ENCODE measurements around the gene RARS1.
"Not testable (repeated sequence)": the region's sequence is repeated elsewhere in the genome, so short reads cannot be mapped to it uniquely, and the experiment has no call there.

GRCh38 chr5:168534351-168534750, 48.1 kb downstream of the RARS1 start:
- not testable (repeated sequence) for TF ChIP-seq EZH2 (IDR thresholded peaks at IDR 0.05; ENCODE audit: borderline replicate concordance); EZH2phosphoT487 (IDR thresholded peaks at IDR 0.05; ENCODE audit: low read depth, severe bottlenecking, unreplicated experiment)
- TF ChIP-seq, protein P1, sequence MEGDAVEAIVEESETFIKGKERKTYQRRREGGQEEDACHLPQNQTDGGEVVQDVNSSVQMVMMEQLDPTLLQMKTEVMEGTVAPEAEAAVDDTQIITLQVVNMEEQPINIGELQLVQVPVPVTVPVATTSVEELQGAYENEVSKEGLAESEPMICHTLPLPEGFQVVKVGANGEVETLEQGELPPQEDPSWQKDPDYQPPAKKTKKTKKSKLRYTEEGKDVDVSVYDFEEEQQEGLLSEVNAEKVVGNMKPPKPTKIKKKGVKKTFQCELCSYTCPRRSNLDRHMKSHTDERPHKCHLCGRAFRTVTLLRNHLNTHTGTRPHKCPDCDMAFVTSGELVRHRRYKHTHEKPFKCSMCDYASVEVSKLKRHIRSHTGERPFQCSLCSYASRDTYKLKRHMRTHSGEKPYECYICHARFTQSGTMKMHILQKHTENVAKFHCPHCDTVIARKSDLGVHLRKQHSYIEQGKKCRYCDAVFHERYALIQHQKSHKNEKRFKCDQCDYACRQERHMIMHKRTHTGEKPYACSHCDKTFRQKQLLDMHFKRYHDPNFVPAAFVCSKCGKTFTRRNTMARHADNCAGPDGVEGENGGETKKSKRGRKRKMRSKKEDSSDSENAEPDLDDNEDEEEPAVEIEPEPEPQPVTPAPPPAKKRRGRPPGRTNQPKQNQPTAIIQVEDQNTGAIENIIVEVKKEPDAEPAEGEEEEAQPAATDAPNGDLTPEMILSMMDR (IDR thresholded peaks at IDR 0.05; ENCODE audit: poor library complexity): not testable (repeated sequence)
